ENCODE results near the gene TRIP12.
"Not testable (repeated sequence)": the region's sequence is repeated elsewhere in the genome, so short reads cannot be mapped to it uniquely, and the experiment has no call there.

Gene TRIP12

DNA sequence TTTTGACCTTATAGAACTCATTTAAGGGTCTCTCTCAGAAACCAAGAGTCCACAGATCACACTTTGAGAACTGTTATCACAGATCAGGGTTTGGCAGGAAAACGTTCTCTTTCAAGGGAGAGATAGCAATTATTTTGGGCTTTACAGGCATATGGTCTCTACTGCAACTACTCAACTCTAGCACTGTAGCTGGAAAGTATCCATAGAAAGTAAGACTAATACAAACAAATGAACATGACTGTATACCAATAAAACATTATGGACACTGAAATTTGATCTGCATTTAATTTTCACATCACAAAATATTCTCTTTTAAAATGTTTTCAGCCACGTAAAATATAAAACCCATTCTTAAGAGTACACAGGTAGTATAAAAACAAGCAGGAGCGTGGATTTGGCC is 100.5 kb downstream of the TRIP12 start:
- DNase-seq: no peak

- no peak for DNase-seq
These were observed 103.6 kb downstream of the TRIP12 start for GRCh38 chr2:229818230-229818629.

DNA sequence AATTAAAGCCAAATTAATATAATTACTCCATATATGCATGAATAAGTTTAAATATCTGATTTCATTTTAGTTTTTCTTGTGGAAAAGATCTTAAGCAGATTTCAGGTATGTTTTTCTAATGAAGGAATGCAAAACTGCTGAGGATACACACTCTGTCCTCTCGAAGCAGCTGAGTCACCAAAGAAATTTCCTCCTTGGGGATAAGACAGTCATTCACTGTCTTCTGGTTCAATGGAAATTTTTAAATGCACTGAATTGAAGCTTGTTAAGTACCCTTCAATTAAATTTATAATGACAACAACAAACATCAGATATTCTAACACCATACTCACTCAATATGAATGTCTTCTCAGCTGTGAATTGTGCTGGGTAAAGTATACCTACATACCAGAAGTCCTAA is 106.0 kb downstream of the TRIP12 start:
- DNase-seq: no peak

- DNase-seq: no peak
These were observed 106.5 kb downstream of the TRIP12 start for GRCh38 chr2:229815342-229815741.

GRCh38 chr2:229810786-229811185 is 111.0 kb downstream of the TRIP12 start:
- DNase-seq: no peak

DNA sequence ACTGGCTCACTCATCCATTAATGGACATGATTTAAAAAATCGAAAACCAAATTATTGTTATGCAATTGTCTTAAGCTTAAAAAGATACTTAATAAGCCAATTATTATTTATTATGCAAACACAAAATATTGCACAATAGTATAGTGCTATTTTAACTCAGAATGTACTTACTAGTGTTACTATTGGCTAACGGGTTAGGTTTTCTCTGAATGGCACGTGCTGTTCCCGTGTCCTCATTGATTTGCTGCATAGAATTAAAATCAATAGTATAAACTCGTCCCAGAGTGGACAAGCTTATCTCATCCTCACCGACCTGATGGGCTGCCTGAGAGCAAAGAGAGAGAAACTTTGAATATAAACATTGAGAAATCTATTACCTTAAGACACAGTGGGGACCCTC is 116.2 kb downstream of the TRIP12 start:
- DNase-seq: no peak

DNA sequence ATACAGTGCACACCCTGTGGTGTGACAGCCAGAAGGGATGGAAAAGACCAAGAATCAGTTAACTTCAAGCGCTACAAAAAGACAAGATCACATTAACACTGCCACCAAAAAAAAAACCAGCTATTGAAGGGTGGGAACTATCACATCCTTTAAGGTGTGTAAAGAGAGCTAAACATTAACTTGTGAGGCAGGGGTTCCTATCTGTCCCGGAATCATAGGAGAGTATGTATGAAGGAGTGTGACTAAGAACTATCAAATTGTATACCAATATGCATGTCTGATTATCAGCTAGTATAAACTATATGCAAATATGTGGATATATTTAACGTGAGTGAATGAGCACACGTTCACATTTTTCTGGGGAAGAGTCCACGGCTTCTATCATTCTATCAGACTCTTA is 119.0 kb downstream of the TRIP12 start:
- no peak for DNase-seq

GRCh38 chr2:229800997-229801754 is 120.6 kb downstream of the TRIP12 start:
- DNase-seq: peak; percentile 76

DNA sequence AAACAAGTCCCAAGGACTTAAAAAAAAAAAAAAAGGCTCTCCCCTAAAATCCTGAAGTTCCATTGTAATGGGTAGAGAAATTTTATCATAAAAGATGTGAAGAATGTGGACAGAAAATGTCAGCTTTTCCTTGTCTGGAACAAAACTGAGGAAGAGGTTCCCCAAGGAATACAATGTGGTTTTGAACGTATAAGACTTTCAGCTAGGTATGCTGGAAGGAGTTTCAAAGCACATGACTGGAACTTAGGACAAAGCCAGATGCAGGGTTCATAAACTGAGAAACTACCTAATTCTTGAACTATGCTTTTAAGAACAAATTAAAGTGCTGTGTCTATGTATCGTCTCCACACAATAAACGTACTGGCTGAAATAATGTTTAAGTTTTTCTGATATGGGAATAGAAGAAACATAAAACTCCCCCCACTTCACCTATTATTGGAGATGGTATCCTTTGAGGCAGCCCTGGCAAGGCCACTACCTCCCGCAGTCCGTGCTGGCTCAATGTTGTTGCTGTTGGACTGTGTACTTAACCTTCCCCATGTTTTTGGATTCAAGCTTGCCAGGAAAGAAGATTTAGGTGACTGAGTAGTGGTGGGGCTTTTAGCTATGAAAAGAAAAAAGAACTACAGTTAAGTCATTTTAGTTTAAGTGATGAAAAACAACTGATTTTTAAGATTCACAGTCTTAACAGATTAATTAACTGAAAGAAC is 123.2 kb downstream of the TRIP12 start:
- DNase-seq: no peak

- no peak for DNase-seq
These were observed 126.8 kb downstream of the TRIP12 start for GRCh38 chr2:229795058-229795457.

DNA sequence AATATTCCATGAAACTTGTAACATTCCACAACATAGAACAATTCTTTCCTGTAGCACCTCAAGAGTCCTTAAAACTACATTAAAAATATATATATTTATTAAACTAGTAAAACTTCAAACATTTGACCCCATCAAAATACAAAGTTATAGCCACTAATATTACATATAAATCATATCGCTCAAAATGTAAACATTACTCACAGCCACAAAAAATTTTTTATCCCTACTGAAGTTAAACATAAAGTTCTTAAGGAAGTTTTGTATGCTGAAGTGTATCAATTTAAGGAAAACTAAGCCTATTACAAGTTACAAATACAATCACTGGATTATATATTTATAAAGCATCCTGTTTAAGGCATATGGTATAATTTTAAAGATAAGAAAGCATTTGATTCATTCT is 127.2 kb downstream of the TRIP12 start:
- no peak for DNase-seq

DNA sequence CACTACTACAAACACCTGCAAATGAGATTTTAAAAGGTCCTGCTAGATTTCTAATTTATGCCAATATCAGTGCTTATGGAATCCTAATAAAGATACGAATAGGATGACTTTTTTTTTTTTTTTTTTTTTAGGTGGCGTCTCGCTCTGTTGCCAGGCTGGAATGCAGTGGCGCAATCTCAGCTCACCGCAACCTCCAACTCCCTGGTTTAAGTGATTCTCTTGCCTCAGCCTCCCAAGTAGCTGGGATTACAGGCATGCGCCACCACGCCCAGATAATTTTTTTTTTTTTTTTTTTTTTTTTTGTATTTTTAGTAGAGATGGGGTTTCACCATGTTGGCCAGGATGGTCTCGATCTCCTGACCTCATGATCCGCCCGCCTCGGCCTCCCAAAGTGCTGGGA is 135.5 kb downstream of the TRIP12 start:
- DNase-seq: not testable (repeated sequence)

- no peak for DNase-seq
These were observed 137.0 kb downstream of the TRIP12 start for GRCh38 chr2:229784791-229785190.

DNA sequence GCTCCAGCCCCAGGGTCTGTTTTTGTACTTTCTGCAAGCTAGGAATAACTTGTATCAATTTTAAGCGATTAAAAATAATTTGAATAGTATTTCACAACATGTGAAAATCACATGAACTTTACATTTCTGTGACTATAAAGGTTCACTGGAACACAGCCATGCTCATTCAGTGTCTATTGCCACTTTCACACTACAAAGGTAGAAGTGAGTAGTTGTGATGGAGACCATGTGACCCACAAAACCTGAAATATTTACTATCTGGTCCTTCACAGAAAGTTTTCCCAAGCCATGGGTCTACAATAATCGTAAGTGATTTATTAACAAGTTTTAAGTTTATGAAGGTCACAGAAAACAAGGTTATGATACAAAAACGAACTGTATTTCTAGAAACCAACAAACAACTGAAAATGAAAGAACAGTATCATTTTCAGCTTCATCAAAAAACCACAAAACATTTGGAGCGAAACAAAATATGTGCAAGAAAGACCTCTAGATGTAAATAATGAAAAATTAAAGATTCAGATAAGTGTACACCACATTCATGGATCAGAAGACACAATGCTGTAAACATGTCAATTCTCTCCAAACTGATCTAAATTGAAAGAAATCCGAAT is 138.6 kb downstream of the TRIP12 start:
- DNase-seq: no peak

- peak; percentile 76 for DNase-seq
These were observed 140.7 kb downstream of the TRIP12 start for GRCh38 chr2:229780856-229781773.

GRCh38 chr2:229779650-229780049 is 142.2 kb downstream of the TRIP12 start:
- DNase-seq: peak; percentile 75

DNA sequence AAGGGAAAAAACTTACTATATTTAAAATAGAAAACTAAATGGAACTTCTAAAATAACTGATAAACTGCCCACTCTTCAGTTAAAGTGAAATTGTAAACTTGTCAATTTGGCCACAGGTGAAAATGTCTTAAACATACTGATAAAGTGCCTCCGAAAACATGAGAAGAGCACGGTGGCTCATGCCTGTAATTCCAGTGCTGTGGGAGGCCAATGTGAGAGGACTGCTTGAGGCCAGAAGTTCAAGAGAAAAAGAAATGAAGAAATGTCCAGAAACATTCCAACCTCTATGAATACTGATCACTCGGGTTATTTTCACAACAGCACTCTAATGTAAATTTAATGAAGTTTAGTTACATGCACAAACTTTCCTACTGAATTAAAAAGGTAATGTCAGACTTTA is 144.1 kb downstream of the TRIP12 start:
- no peak for DNase-seq

- no peak for DNase-seq
These were observed 146.0 kb downstream of the TRIP12 start for GRCh38 chr2:229775614-229776313.

GRCh38 chr2:229774237-229774636 is 147.6 kb downstream of the TRIP12 start:
- DNase-seq: no peak

- DNase-seq: no peak
These were observed 153.6 kb downstream of the TRIP12 start for GRCh38 chr2:229768235-229768634.

GRCh38 chr2:229765721-229766120 is 156.1 kb downstream of the TRIP12 start:
- DNase-seq: no peak

- DNase-seq: no peak
These were observed 160.1 kb downstream of the TRIP12 start for GRCh38 chr2:229761663-229762062.

Data from NCI-H82 (cell line).